GM18861 (cell line): ENCODE measurements around the gene DHRS13.
"Not testable (repeated sequence)": the region's sequence is repeated elsewhere in the genome, so short reads cannot be mapped to it uniquely, and the experiment has no call there.

Experiments
- ATAC-seq: cut with Tn5 transposase; IDR thresholded peaks from one replicate; pipeline ENCODE4 v1.9.1; 2021; ENCODE audit not compliant: unreplicated experiment

Gene DHRS13

DNA sequence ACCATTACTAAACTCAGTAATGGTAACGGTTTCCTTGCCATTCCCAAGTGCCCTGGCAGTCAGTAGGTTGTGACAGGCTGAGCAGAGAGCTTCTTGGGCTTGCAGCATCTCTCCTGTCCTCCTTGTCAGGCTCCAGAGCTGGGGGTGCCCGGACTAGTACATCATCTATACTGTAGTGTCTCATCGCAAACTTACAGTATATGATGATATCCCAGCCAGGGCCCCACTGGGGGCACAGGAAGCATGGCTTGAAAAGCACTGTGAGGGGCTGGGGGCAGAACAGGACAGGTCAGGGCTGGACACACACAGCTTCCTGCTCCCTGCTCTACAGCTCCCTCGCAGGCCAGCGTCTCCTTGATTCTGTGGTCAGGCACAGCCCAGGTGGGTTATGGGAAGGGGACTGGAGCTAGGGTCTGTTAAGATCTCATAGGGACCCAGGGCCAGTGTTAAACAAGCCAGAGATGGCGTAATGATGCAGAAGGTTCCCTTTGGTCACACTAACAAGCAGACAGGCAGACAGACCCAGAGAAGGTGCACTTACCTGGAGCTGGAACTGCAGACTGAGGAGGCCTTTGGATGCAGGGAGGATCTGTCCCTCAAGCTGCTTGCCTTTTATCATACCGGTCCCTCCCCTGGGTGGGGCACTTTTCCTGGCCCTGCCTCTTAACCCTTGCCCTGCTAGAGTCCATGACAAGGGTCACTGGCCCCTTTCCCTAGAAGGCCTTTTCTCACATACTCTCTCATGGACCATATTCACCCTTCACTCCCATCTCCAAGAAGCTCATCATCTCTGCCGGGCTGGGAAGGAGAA is 41.3 kb downstream of the DHRS13 start:
- no peak for ATAC-seq

DNA sequence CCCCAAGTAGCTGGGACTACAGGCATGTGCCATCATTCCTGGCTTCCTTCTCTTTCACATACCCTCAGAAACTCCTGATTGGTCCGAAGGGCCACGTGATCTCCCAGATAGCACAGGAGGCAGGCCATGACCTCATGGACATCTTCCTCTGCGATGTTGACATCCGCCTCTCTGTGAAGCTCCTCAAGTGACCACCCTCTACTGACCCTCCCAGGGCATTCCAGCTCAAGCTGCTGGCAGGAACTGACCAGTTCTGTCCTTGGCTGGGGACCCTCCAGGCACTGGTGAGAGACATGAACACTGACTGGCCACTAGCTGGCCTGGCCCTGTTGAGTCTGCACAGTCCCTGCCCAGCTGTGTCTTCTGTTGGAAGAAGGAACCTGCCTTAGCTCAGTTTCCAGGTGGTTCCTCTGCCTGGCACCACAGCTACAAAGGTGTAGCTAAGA is 42.5 kb downstream of the DHRS13 start:
- ATAC-seq: no peak

DNA sequence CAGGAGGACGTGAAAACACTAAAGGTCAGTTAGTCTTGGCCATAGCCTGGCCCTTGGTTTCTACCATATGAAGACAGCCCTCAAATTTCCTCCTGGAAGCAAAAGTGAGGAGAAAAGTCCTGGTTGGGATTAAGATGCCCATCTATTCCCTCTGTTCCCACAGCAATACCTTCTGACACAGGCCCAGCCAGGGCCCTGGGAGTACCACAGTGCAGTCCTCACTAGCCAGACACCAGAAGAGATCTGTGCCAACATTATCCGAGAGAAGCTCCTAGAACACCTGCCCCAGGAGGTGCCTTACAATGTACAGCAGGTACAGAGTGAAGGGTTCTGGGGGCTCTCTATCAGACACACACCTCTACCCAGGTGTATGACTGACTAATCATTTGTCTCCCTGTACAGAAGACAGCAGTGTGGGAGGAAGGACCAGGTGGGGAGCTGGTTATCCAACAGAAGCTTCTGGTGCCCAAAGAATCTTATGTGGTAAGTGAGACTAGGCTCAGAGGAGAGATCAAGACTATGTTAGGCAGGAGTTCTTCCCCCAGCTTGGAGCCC is 44.0 kb downstream of the DHRS13 start:
- no peak for ATAC-seq

DNA sequence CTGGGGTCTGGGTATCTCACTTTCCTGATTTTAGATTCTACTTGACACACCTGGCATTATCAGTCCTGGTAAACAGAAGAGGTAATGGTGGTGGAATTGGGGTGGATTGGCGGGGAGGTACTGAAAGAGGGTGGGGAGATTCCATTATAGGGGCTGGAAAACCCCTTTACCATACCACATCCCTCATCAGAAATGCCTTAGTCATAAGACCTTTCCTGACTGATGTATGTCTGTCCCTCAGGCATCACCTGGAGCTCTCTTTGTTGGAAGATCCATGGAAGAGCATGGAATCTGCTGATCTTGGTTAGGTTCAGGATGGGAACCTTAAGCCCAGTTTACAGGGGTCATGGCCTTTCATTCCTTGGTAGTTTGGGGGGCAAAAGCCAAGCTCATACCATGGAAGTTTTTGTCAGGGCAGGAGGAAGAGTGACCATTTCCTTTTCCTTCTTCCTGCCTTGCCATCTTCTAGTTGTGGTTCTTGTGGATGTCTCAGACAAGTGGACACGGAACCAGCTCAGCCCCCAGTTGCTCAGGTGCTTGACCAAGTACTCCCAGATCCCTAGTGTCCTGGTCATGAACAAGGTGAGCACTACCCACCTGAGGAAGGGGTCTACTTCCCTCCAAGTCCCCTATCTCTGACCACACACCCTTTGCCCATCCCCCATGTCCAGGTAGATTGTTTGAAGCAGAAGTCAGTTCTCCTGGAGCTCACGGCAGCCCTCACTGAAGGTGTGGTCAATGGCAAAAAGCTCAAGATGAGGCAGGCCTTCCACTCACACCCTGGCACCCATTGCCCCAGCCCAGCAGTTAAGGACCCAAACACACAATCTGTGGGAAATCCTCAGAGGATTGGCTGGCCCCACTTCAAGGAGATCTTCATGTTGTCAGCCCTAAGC is 44.7 kb downstream of the DHRS13 start:
- no peak for ATAC-seq

DNA sequence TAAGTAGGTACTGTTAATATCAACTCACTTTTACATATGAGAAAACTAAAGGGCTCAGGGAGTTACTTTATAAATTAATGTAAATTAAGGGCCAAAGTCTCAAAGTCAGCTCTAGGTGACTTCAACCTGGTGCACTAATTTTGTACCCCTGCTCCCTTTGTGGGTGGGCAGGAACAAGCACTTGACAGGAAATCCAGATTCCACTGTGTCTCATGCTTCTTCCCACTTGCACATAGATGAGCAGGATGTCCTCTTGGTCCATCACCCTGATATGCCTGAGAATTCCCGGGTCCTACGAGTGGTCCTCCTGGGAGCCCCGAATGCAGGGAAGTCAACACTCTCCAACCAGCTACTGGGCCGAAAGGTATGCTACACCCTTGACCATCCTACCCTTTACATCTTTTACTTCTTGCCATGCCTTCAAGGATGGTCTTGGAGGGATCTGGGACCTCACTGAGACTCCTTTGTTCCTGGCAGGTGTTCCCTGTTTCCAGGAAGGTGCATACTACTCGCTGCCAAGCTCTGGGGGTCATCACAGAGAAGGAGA is 46.8 kb downstream of the DHRS13 start:
- ATAC-seq: no peak

DNA sequence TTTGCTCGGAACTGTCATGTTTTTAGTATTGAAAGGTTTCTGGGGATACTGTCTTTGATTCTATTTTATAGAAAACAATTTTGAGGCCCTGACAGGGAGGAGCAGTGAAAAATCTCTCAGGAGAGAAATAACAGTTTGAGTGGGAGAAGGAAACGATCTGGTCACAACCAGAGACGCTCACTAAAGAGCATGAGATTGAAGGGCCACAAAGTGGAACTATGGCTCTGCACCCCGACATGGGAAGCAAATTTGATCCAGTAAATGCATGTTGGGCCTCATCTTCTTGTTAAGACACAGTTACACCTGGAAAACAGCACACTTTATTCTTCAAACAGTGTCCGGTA is 47.6 kb downstream of the DHRS13 start:
- ATAC-seq: no peak

DNA sequence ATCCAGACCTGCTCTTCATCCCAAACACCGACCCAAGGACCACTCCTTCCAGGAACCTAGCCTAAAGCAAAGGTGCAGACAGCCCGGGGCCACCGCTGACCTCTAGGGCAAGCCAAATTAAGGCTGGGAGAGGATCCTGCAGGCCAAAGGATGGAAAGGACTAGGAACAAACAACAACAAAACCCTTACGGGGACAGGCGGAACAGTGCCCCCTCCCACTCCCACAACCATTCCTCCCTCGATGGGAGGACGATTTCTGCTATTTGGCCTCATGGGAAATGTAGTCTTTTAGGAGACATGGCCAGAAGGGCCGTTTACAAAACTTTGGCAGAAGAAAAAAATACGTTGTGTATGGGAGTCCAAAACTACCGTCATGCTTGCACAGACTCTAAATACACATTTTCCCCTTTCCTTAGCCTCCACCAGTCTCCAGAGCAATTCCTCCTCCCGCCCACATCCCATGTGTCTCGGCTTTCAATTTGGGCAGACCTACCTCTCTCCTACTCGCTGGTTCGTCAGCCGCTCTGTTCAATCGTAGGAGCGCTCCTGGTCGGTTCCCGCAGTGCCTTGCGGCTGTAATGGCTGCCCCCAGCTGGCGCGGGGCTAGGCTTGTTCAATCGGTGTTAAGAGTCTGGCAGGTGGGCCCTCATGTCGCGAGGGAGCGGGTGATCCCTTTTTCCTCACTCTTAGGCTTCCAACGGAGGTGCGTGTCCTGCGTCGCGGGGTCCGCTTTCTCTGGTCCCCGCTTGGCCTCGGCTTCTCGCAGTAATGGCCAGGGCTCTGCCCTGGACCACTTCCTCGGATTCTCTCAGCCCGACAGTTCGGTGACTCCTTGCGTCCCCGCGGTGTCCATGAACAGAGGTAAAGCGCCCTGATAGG is 48.2 kb downstream of the DHRS13 start, which contains the start of gene ERAL1:
Gene ERAL1 (plus strand): TSS at position 560 of the 879 bp plus-strand sequence. CDS start 19 bp downstream, at position 579.
- ATAC-seq: peak; percentile 93

DNA sequence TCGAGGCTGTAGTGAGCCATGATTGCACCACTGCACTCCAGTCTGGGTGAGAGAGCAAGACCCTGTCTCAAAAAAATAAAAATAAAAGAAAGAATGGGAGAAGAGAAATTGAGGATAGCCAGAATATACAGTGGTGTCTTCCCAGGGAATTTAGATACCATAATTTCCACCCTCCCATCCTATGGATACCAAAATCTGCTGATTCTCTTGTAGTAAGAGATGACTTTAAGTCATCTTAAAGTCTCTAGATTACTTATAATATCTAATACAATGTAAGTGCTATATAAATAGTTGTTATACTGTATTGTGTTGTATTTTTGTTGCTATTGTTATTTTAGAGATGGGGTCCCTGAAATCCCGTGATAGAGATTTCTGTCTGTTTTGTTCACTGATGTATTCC is 49.6 kb downstream of the DHRS13 start:
- ATAC-seq: no peak

DNA sequence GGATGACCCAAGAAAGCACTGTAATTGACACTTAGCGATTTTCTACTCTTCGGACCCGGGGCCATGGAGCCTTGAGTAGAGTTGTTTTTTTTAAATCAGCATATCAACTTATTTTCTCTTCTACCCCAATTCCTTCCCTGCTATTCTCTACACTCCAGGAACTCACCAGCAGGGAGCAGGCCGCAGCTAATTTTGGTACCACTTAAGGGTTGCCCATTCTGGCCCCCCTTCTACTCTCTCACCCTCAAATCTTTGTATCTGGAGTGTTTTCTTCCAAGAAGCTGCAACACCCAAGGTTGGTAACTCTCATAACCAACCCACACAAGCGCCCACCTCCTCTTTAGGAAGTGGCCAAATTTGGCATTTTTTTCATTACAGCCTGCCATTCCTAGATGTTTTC is 53.6 kb downstream of the DHRS13 start:
- ATAC-seq: no peak

DNA sequence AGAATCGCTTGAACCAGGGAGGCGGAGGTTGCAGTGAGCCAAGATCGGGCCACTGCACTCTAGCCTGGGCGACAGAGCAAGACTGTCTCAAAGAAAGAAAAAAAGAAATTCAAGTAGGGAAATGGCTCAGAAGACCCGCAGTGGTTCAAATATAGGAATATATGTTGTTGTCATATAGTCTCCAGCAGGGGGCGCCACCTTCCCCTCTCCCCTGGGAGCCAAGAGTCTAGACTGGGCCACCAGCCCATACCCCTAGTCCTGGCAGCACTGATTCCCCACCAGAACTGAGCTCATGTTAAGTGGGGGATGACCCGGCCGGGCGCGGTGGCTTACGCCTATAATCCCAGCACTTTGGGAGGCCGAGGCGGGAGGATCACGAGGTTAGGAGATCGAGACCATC is 54.2 kb downstream of the DHRS13 start:
- not testable (repeated sequence) for ATAC-seq
